Measurements from ENCODE around the gene FLVCR2. TPM values are rescaled to one million over a fixed set of nuclear protein-coding genes. Genes with fewer than 3 reads are reported as not detected.
"Not testable (repeated sequence)": the region's sequence is repeated elsewhere in the genome, so short reads cannot be mapped to it uniquely, and the experiment has no call there.

Gene FLVCR2
- total RNA-seq, 1 experiment from 2014 or later, result 0.11 TPM

GRCh38 chr14:75591987-75592575 lies 13.7 kb downstream of the FLVCR2 start:
- no peak for DNase-seq (ENCODE audit: low read depth)

GRCh38 chr14:75595226-75595625 lies 16.8 kb downstream of the FLVCR2 start:
- DNase-seq (ENCODE audit: low read depth), result no peak

GRCh38 chr14:75597149-75597548 lies 18.7 kb downstream of the FLVCR2 start:
- no peak for DNase-seq (ENCODE audit: low read depth)

GRCh38 chr14:75600100-75600499 lies 21.7 kb downstream of the FLVCR2 start:
- not testable (repeated sequence) for DNase-seq (ENCODE audit: low read depth)

GRCh38 chr14:75601061-75601460 lies 22.6 kb downstream of the FLVCR2 start:
- DNase-seq (ENCODE audit: low read depth), result not testable (repeated sequence)

- DNase-seq (ENCODE audit: low read depth), result no peak
These were observed 24.1 kb downstream of the FLVCR2 start for GRCh38 chr14:75602503-75602902.

- DNase-seq (ENCODE audit: low read depth), result no peak
These were observed 26.8 kb downstream of the FLVCR2 start for GRCh38 chr14:75604979-75605851.

- no peak for DNase-seq (ENCODE audit: low read depth)
These were observed 27.5 kb downstream of the FLVCR2 start for GRCh38 chr14:75605916-75606315.

GRCh38 chr14:75607044-75607443 lies 28.6 kb downstream of the FLVCR2 start:
- no peak for DNase-seq (ENCODE audit: low read depth)

- no peak for DNase-seq (ENCODE audit: low read depth)
These were observed 29.6 kb downstream of the FLVCR2 start for GRCh38 chr14:75607842-75608640.

- DNase-seq (ENCODE audit: low read depth), result no peak
These were observed 30.7 kb downstream of the FLVCR2 start for GRCh38 chr14:75609116-75609515.

- DNase-seq (ENCODE audit: low read depth), result no peak
These were observed 31.4 kb downstream of the FLVCR2 start for GRCh38 chr14:75609606-75610475.

- DNase-seq (ENCODE audit: low read depth), result no peak
These were observed 32.4 kb downstream of the FLVCR2 start for GRCh38 chr14:75610834-75611233.

- no peak for DNase-seq (ENCODE audit: low read depth)
These were observed 33.7 kb downstream of the FLVCR2 start for GRCh38 chr14:75612157-75612556.

GRCh38 chr14:75614179-75614578 lies 35.8 kb downstream of the FLVCR2 start:
- no peak for DNase-seq (ENCODE audit: low read depth)

- no peak for DNase-seq (ENCODE audit: low read depth)
These were observed 36.8 kb downstream of the FLVCR2 start for GRCh38 chr14:75615200-75615599.

GRCh38 chr14:75619548-75619947 lies 41.1 kb downstream of the FLVCR2 start:
- no peak for DNase-seq (ENCODE audit: low read depth)

- DNase-seq (ENCODE audit: low read depth), result no peak
These were observed 46.6 kb downstream of the FLVCR2 start for GRCh38 chr14:75625034-75625433.

GRCh38 chr14:75626396-75626795 lies 48.0 kb downstream of the FLVCR2 start:
- no peak for DNase-seq (ENCODE audit: low read depth)

GRCh38 chr14:75626863-75627262 lies 48.4 kb downstream of the FLVCR2 start:
- no peak for DNase-seq (ENCODE audit: low read depth)

- no peak for DNase-seq (ENCODE audit: low read depth)
These were observed 49.0 kb downstream of the FLVCR2 start for GRCh38 chr14:75627406-75627805.

All from Daoy (cell line).